GM21360 (cell line): ENCODE measurements around the gene ANO7.

Source experiments
- ATAC-seq: cut with Tn5 transposase; IDR thresholded peaks from one replicate; pipeline ENCODE4 v1.9.1; 2021; ENCODE audit warnings: mild to moderate bottlenecking, moderate library complexity; ENCODE audit not compliant: unreplicated experiment

The ANO7 gene

GRCh38 chr2:241242306-241242705 is 53.8 kb downstream of the ANO7 start:
- ATAC-seq = no peak

- ATAC-seq = no peak
These were observed 55.9 kb downstream of the ANO7 start for GRCh38 chr2:241244368-241244767.

GRCh38 chr2:241248289-241248688 is 59.8 kb downstream of the ANO7 start:
- ATAC-seq = no peak

GRCh38 chr2:241248897-241249296 is 60.4 kb downstream of the ANO7 start:
- ATAC-seq = no peak

- no peak for ATAC-seq
These were observed 61.2 kb downstream of the ANO7 start for GRCh38 chr2:241249654-241250053.

- no peak for ATAC-seq
These were observed 64.5 kb downstream of the ANO7 start for GRCh38 chr2:241252778-241253475.

- no peak for ATAC-seq
These were observed 66.5 kb downstream of the ANO7 start for GRCh38 chr2:241254904-241255351.

GRCh38 chr2:241255542-241256167 is 67.2 kb downstream of the ANO7 start:
- ATAC-seq = no peak

- ATAC-seq = no peak
These were observed 67.7 kb downstream of the ANO7 start for GRCh38 chr2:241256168-241256545.

- ATAC-seq = no peak
These were observed 69.0 kb downstream of the ANO7 start for GRCh38 chr2:241257419-241258032.

- no peak for ATAC-seq
These were observed 70.2 kb downstream of the ANO7 start for GRCh38 chr2:241258505-241259280.

- ATAC-seq = no peak
These were observed 72.4 kb downstream of the ANO7 start for GRCh38 chr2:241260911-241261310.

GRCh38 chr2:241261628-241262027 is 73.2 kb downstream of the ANO7 start:
- ATAC-seq = no peak

- no peak for ATAC-seq
These were observed 74.6 kb downstream of the ANO7 start for GRCh38 chr2:241263061-241263460.

- no peak for ATAC-seq
These were observed 77.0 kb downstream of the ANO7 start for GRCh38 chr2:241265506-241265905.

GRCh38 chr2:241267249-241268067 is 79.0 kb downstream of the ANO7 start:
- ATAC-seq = no peak

- ATAC-seq = no peak
These were observed 79.8 kb downstream of the ANO7 start for GRCh38 chr2:241268306-241268705.

GRCh38 chr2:241268716-241269445 is 80.4 kb downstream of the ANO7 start:
- no peak for ATAC-seq

- no peak for ATAC-seq
These were observed 81.4 kb downstream of the ANO7 start for GRCh38 chr2:241269707-241270520.
